ENCODE measurements around the gene BMPER.

BMPER gene

GRCh38 chr7:33905389-33906032, at the start of gene BMPER:
BMPER (plus strand) TSS chr7:33905539; CDS start chr7:33905614, 75 bp downstream.
- in situ Hi-C loops (cut with MboI; ENCODE audit: low pct_unique_long_range_greater_than_20kb, low sequenced_read_pairs): no loop called here

DNA sequence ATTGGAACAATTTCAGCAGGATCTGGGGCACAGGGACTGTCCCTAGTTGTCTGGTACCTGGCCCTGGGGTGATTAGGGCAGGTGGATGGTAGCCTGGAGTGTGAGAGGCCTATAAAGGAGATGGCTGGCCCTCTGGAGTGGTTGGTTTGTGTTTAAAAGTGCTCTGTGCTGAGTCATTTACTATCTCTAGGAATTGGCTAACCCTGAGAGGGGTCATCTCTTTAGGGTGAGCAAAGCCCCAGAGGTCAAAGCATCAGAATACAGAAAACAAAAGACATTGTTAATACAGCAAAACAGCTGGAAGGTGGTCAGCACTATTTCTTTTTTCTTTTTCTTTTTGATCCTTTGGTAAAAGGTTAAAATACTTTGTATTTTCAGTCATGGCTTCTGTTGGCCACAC, 43.4 kb upstream of the BMPER start:
- no peak for DNase-seq
- in situ Hi-C loops (cut with MboI; ENCODE audit: low pct_unique_long_range_greater_than_20kb, low sequenced_read_pairs): no loop called here

More at GRCh38 chr7:33905389-33906032, at the start of gene BMPER:
- DNase-seq: no peak

DNA sequence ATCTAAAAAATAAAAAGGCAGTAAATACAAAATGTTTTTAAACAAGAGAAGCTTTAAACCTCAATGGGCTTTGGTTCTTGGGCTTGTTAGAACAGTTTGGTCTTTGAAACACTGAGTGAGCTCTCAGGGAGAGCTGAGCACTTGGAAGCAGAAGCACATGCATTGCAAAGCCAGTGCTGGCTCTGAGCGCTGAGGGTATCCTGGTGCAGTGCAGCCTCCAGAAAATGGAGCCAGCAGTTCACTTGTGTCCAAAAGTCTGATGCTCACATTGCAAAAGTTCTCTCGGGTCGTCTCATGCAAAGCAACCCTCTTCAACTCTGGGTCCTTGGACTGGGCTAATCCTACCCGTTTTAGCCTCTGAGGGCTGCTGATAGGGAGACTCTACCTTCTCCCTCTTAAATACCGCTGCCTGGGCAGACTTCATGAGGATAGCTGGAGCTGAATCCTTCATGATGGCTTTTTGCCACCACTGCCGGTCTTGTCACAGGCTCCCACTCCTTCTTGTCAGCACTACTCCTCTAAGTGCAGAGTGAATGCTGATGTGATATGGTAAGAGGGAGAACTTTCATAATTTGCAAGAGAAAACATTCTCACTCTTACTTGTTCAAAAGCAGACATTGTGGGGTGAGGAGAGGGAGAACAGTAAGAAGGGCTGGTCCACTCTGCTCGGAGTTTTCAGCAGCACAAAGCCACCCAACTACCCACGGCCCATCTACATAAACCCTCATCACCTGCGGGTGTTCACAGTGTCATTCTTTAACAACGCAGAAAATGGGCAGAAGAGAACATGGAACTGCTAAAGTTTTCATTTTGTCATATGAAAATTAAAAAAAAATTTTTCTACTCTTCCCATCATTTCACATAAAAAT, 42.2 kb upstream of the BMPER start:
- no peak for DNase-seq
- in situ Hi-C loops (cut with MboI; ENCODE audit: low pct_unique_long_range_greater_than_20kb, low sequenced_read_pairs): no loop called here

DNA sequence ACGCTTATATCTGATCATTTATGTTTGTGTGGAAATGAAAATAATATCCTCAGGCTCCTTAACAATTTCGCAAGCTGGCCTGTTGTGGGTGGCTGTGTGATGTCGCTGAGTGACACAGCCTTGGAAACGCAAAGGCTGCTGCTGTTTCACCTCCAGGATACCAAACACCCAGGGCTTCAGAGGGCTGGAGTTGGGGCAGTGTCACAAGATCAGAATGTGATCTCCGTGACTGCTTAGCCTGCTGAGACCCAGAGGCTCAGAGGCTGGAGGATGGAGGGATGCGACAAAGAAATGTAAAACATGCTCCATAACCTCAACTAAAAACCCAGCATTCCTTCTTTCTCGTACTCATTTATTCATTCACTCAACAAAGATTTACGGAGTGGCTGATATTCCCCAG, 37.2 kb upstream of the BMPER start:
- in situ Hi-C loops (cut with MboI; ENCODE audit: low pct_unique_long_range_greater_than_20kb, low sequenced_read_pairs): no loop called here
- no peak for DNase-seq

DNA sequence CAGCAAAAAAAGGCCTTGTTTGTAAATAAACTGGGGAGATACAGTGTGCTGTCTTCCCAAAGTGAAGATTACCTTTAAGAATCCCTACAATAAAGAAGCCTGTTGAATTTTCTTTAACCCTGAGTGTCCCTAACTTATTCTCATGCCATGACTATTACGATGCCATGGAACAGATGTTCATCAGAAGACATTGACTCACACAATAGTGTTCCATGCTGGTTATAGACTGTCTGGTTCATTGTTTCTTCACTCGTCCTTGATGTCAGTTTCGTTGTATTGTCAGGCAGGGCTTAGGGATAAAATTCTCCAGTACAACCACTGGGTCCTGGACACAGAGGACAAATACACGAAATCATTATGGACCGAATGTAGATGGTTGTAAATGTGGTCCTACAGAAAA, 36.2 kb upstream of the BMPER start:
- no peak for DNase-seq
- in situ Hi-C loops (cut with MboI; ENCODE audit: low pct_unique_long_range_greater_than_20kb, low sequenced_read_pairs): no loop called here

- DNase-seq: no peak
- in situ Hi-C loops (cut with MboI; ENCODE audit: low pct_unique_long_range_greater_than_20kb, low sequenced_read_pairs): no loop called here
Measured at GRCh38 chr7:33870120-33870519, 35.2 kb upstream of the BMPER start.

GRCh38 chr7:33872870-33873269, 32.5 kb upstream of the BMPER start:
- DNase-seq: no peak
- in situ Hi-C loops (cut with MboI; ENCODE audit: low pct_unique_long_range_greater_than_20kb, low sequenced_read_pairs): no loop called here

DNA sequence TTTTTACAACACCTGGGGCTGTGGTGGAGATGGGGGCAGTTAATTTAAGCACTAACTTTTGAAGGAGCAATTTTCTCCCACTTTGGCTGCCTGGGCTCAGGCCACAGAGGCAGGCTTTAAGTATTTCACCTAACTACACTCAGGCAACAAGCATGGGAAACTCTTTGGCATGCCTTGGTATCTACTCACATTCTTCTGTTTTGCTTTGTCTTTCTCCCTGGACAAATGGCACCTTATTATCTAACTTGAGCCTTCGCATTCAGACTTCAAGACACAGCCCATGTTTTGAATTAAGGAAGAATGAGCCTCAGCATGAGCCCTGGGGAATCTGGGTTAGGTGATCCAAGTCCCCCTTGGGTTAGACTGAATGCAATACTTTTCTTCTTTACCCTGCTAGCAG, 31.8 kb upstream of the BMPER start:
- DNase-seq: no peak
- in situ Hi-C loops (cut with MboI; ENCODE audit: low pct_unique_long_range_greater_than_20kb, low sequenced_read_pairs): no loop called here

- DNase-seq: no peak
- in situ Hi-C loops (cut with MboI; ENCODE audit: low pct_unique_long_range_greater_than_20kb, low sequenced_read_pairs): no loop called here
Measured at GRCh38 chr7:33873981-33874750, 31.2 kb upstream of the BMPER start.

DNA sequence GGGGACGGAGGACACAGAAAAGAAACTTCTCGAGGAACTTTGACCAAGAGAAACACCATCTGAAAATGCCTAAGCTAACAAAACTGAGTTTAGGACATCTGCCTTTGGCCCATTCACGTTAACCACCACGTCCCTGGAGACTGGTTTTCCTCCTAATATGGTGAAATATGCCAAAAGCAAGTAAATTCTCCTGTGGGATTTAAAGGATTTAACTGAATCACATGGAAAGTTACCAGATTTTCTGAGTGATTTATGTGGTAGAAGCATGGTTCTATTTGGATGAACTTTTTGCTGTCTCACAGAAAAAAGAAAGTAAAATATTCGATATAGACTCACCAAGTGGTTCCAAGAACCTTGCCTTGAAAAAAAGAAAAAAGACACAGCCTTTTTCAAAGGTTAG, 30.4 kb upstream of the BMPER start:
- in situ Hi-C loops (cut with MboI; ENCODE audit: low pct_unique_long_range_greater_than_20kb, low sequenced_read_pairs): no loop called here
- no peak for DNase-seq

DNA sequence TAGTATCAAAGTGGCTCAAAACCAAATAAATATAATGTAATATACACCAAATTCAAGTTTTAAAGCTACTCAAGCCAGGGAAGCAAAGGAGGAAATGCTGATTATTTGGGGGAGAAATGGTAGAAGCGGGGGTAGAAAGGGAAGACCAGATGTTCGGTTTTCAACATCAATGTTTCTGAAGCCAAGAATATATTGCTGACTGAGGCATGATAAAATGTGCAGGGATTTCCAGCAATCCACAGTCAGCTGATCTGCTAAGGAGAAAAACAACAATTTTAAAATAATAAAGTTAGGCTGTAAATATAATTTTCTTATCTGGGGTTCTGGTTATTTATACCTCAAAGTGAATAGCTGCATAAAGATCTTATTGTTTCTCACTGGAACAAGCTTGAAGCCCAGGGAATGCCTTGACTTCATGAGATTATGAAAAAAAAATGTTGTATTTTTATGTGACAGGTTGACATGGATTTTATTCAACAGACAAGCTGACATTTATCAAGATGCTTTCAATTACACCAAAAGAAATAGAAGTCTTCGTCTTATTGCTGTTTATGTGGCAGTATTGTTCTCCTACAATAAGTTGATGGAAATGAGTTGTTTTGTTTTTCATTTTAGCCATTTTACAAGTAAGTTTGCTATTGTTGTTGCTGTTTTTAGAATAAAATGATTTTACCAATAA, 28.6 kb upstream of the BMPER start:
- in situ Hi-C loops (cut with MboI; ENCODE audit: low pct_unique_long_range_greater_than_20kb, low sequenced_read_pairs): no loop called here

DNA sequence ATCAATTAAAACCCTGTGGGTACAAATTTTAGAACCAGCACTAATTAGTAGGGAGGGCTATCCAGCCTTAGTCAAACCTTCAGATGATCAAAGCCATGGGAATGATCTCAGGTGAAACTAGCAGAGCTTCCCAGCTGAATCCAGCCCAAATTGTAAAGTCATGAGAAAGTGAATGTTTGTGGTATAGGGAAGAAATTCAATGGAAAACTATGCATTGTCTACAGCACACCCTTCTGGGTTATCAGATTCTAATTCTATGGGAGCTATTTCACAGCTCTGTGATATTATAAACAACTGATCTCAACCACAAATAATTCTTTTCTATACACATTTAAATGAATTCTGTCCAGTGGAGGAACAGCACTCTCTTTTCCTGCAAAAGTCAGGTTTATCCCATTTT, 24.6 kb upstream of the BMPER start:
- in situ Hi-C loops (cut with MboI; ENCODE audit: low pct_unique_long_range_greater_than_20kb, low sequenced_read_pairs): no loop called here
- DNase-seq: no peak

More for the DNA sequence above, 28.6 kb upstream of the BMPER start:
- no peak for DNase-seq

DNA sequence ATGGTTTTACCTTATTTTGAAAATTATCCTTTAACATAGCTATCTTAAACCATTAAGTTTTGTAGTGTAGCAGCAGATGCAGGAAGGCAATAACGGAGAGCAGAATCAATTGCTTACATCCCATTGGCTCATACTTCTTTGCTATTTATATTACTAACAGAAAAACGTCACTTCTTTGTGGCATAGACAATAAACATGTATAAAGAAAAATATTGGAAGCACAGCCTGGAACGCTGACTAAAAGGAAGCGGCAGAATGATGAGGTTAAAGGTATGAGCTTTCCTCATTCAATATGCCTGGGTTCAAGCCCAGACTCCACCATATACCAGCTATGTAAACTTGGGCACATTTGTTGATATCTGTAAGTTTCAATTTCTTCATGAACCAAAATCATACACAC, 24.0 kb upstream of the BMPER start:
- no peak for DNase-seq
- in situ Hi-C loops (cut with MboI; ENCODE audit: low pct_unique_long_range_greater_than_20kb, low sequenced_read_pairs): no loop called here

- in situ Hi-C loops (cut with MboI; ENCODE audit: low pct_unique_long_range_greater_than_20kb, low sequenced_read_pairs): no loop called here
- no peak for DNase-seq
Measured at GRCh38 chr7:33882040-33882837, 23.1 kb upstream of the BMPER start.

- in situ Hi-C loops (cut with MboI; ENCODE audit: low pct_unique_long_range_greater_than_20kb, low sequenced_read_pairs): no loop called here
- DNase-seq: no peak
Measured at GRCh38 chr7:33882950-33883670, 22.2 kb upstream of the BMPER start.

DNA sequence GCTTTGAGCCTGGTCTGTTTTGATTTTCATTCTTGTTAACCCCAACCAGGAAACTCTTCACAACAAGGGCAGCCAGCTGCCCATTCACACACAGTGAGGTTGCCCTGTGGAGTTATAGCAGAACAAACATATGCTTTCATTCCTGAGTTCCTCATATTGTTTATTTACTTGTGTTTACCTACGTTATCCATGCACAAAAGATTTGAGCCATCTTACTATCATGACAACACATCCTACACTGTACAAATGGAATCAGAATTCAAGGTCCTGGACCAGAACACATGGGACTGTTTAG, 21.7 kb upstream of the BMPER start:
- DNase-seq: no peak

GRCh38 chr7:33885290-33886148, 19.8 kb upstream of the BMPER start:
- no peak for DNase-seq
- in situ Hi-C loops (cut with MboI; ENCODE audit: low pct_unique_long_range_greater_than_20kb, low sequenced_read_pairs): no loop called here

More for the DNA sequence above, 21.7 kb upstream of the BMPER start:
- in situ Hi-C loops (cut with MboI; ENCODE audit: low pct_unique_long_range_greater_than_20kb, low sequenced_read_pairs): no loop called here
